ENCODE results near the gene IFT172. TPM values are rescaled to one million over a fixed set of nuclear protein-coding genes. Genes with fewer than 3 reads are reported as not detected.

Gene IFT172
- polyA plus RNA-seq, 1 experiment = 20.4 TPM

DNA sequence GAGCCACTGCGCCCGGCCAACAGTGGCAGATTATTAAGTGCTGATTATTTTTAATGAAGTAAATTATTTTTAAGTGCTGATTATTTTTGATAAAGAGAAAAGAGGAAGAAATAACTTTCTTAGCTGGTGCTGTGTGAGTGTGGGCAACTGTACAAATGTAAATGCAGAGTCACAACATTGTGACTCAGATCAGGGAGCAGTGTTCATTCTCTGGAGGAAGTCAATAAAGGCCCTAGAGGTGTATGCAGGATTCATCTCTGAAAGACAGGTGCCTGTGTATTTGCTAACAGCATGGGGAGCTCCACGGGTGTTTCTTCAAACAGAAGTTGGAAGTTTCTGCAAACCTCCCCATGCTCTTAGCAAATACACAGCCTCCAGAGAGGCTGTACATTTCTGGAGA lies 41.2 kb downstream of the IFT172 start:
- no peak overlapping the region for H3K27ac ChIP-seq (ENCODE audit: low read depth, low read length)
- H3K9me3 ChIP-seq (ENCODE audit: control insufficient read depth, insufficient read depth, low read length) = no peaks in the 10 kb centered on the region
- ChIA-PET POLR2A (no interaction called here), CTCF (no interaction called here)
- DNase-seq (ENCODE audit: low read depth, low spot score) = no peak
- H3K4me3 ChIP-seq (ENCODE audit: low read depth, low read length) = no peak overlapping the region
- TF ChIP-seq, protein P1, sequence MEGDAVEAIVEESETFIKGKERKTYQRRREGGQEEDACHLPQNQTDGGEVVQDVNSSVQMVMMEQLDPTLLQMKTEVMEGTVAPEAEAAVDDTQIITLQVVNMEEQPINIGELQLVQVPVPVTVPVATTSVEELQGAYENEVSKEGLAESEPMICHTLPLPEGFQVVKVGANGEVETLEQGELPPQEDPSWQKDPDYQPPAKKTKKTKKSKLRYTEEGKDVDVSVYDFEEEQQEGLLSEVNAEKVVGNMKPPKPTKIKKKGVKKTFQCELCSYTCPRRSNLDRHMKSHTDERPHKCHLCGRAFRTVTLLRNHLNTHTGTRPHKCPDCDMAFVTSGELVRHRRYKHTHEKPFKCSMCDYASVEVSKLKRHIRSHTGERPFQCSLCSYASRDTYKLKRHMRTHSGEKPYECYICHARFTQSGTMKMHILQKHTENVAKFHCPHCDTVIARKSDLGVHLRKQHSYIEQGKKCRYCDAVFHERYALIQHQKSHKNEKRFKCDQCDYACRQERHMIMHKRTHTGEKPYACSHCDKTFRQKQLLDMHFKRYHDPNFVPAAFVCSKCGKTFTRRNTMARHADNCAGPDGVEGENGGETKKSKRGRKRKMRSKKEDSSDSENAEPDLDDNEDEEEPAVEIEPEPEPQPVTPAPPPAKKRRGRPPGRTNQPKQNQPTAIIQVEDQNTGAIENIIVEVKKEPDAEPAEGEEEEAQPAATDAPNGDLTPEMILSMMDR (IDR thresholded peaks at IDR 0.05; ENCODE audit: low read depth, low read length) = no peak
- H3K27me3 ChIP-seq (ENCODE audit: control insufficient read depth, insufficient read depth, low read length) = no peaks in the 10 kb centered on the region

DNA sequence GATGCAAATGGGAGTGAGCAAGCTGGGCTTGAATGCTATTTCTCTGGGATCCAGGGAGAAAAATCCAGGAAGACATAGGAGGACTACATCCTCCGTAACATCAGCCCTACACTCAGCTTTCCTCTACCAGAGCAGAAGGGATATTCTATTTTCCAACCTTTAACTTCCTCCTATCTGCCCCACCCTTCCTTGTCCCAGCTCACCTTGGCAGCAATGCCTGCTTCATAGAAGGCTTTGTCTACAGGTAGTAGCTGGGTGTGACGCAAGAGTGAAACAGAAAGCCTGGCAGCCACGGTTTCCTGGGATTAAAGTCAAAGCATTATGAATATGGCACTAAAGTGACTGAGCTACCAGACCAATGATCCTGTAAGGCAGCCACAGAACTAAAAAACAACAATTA lies 43.5 kb downstream of the IFT172 start:
- no peak overlapping the region for H3K27ac ChIP-seq (ENCODE audit: low read depth, low read length)
- TF ChIP-seq, protein P1 (IDR thresholded peaks at IDR 0.05; ENCODE audit: low read depth, low read length) = no peak
- no peaks in the 10 kb centered on the region for H3K9me3 ChIP-seq (ENCODE audit: control insufficient read depth, insufficient read depth, low read length)
- H3K4me3 ChIP-seq (ENCODE audit: low read depth, low read length) = no peak overlapping the region
- CTCF ChIA-PET = no interaction called here
- H3K27me3 ChIP-seq (ENCODE audit: control insufficient read depth, insufficient read depth, low read length) = no peaks in the 10 kb centered on the region
- no peak for DNase-seq (ENCODE audit: low read depth, low spot score)
- POLR2A ChIA-PET = interaction anchor here (1.2 kb wide), 1 partner anchor 17 kb away, joined by 5 read pairs; the partner anchor contains the start of gene NRBP1

DNA sequence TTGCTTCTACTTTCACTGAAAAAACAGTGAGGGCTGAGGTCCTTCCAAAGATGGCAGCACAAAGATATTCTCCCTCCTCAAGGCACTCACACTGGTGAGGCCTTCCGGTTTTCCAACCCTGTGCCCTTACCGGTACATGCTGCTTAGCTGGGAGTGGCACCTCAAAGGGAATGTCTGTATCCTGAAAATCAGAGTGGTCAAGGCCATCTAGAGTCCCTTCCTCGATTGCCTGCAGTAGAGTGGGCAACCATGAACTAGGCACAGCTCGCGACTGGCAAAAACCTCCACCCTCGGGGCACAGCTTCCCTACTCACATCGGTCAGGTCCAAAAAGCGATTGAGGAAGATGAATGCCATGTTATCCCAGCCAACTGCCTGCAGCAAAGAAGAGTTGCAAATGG lies 43.9 kb downstream of the IFT172 start:
- CTCF ChIA-PET = no interaction called here
- Histone ChIP-seq H3K9me3 (ENCODE audit: control insufficient read depth, insufficient read depth, low read length) (no peaks in the 10 kb centered on the region), H3K27me3 (ENCODE audit: control insufficient read depth, insufficient read depth, low read length) (no peaks in the 10 kb centered on the region), H3K27ac (ENCODE audit: low read depth, low read length) (no peak overlapping the region), H3K4me3 (ENCODE audit: low read depth, low read length) (no peak overlapping the region)
- TF ChIP-seq, protein P1 (IDR thresholded peaks at IDR 0.05; ENCODE audit: low read depth, low read length) = no peak
- DNase-seq (ENCODE audit: low read depth, low spot score) = no peak
- POLR2A ChIA-PET = interaction anchor here (1.2 kb wide), 1 partner anchor 17 kb away, joined by 5 read pairs; the partner anchor contains the start of gene NRBP1

DNA sequence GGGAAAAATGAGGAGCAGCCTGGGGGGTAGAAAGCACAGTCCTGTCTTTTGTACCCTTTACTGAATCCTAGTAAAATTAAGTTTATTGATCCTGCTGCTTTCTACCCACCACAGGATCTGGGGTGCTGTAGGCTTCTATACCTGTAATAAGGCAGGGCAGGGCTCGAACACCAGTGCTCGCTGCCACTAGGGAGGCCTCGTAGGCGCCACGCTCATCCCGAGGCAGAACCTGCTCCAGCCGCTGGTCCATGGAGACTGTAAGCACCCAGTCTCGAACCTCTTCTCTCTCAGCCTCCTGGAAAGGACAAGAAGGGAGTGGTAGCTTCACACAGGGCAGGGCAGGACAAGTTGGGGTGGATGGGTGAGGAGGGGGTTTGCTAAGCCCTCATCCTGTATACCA lies 44.4 kb downstream of the IFT172 start:
- ChIA-PET POLR2A (no interaction called here), CTCF (no interaction called here)
- H3K27ac ChIP-seq (ENCODE audit: low read depth, low read length) = no peak overlapping the region

DNA sequence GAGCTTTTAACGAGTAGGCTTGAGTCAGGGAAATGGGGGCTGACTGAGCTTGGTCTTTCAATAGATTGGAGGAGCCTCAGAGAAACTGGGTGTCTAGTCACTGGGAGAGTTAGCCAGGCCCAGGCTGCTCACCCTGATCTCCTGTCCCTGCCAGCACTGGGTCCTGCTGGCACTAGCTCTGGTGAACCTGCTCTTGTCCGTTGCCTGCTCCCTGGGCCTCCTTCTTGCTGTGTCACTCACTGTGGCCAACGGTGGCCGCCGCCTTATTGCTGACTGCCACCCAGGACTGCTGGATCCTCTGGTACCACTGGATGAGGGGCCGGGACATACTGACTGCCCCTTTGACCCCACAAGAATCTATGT lies 46.6 kb downstream of the IFT172 start:
- Histone ChIP-seq H3K4me3 (ENCODE audit: low read depth, low read length) (no peak overlapping the region), H3K9me3 (ENCODE audit: control insufficient read depth, insufficient read depth, low read length) (no peaks in the 10 kb centered on the region), H3K27ac (ENCODE audit: low read depth, low read length) (no peak overlapping the region), H3K27me3 (ENCODE audit: control insufficient read depth, insufficient read depth, low read length) (no peaks in the 10 kb centered on the region)
- DNase-seq (ENCODE audit: low read depth, low spot score) = no peak
- TF ChIP-seq, protein P1 (IDR thresholded peaks at IDR 0.05; ENCODE audit: low read depth, low read length) = no peak
- ChIA-PET POLR2A (no interaction called here), CTCF (no interaction called here)

More for the DNA sequence above, 44.4 kb downstream of the IFT172 start:
- H3K27me3 ChIP-seq (ENCODE audit: control insufficient read depth, insufficient read depth, low read length) = no peaks in the 10 kb centered on the region
- no peak overlapping the region for H3K4me3 ChIP-seq (ENCODE audit: low read depth, low read length)
- TF ChIP-seq, protein P1 (IDR thresholded peaks at IDR 0.05; ENCODE audit: low read depth, low read length) = no peak
- H3K9me3 ChIP-seq (ENCODE audit: control insufficient read depth, insufficient read depth, low read length) = no peaks in the 10 kb centered on the region
- no peak for DNase-seq (ENCODE audit: low read depth, low spot score)

Data from AG04450 (cell line).